Spleen (tissue), 7 donors: Measurements from ENCODE around the gene COG6.

ENCODE experiments used
- CTCF ChIP-seq, 11 experiments: fragments of 200-600 bp in 7 of 11; fragments of 450-650 bp in 4 of 11; sonication (generic) in 4 of 11; IDR thresholded peaks in 8 of 11; conservative IDR thresholded peaks in 3 of 11; 1 replicate in 7 of 11; 2 replicates in 4 of 11; pipeline versions ENCODE4 v1.4.0 to v1.8.0; 2016 to 2021; ENCODE audit warnings: antibody characterized with exemption in 11 of 11, inconsistent platforms in 4 of 11, mild to moderate bottlenecking in 1 of 11
- POLR2A ChIP-seq, 3 donors: fragments of 450-650 bp; IDR thresholded peaks; one replicate each; pipeline ENCODE4 v1.5.1; 2017; ENCODE audit warnings: antibody characterized with exemption in 3 of 3, mild to moderate bottlenecking in 1 of 3
- POLR2AphosphoS5 ChIP-seq, 3 donors: sonication (generic); formaldehyde crosslinking; IDR thresholded peaks; one replicate each; pipeline ENCODE4 v1.5.1; 2017; ENCODE audit warnings: antibody characterized with exemption in 3 of 3
- donor health status: DM: no; HTN: no; CAD: no; lungs with moderate emphysema.
- donor health status: DM: no; HTN: no; CAD: no.
- donor health status: DM: no; HTN: no; CAD: no.

DNA sequence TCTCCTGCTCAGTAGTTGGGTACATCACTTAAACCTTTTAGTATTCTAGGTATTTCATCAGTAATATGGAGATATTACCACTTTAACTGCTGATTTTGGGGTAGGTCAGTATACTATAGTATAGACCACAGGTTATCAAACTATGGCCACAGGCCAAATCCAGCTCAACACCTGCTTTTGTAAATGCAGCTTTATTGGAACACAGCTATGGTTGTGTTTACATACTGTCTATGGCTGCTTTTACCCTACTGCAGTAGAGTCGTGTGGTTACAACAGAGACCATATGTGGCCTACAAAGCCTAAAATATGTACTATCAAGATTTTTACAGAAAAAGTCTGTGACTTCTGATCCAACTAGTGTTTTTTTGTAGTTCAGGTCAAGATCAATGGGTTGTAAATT is 10.3 kb downstream of the COG6 start:
- TF ChIP-seq CTCF (IDR thresholded peaks at IDR 0.05 in 8 of 11, conservative IDR thresholded peaks at IDR 0.05 in 3 of 11) (no peak), POLR2AphosphoS5 (IDR thresholded peaks at IDR 0.05) (no peak), POLR2A (IDR thresholded peaks at IDR 0.05) (no peak)
